HEK293 (cell line): ENCODE measurements around the gene IL3RA.

ENCODE experiments used
- CTCF ChIP-seq: fragments of 450-650 bp; formaldehyde crosslinking; IDR thresholded peaks from 2 replicates; pipeline ENCODE4 v1.5.1; 2016; ENCODE audit warnings: missing biosample characterization, missing genetic modification characterization
- ELK4 ChIP-seq: IDR thresholded peaks from 2 replicates; pipeline ENCODE4 v1.6.1; 2011; ENCODE audit warnings: mild to moderate bottlenecking, low read depth, low read length, borderline replicate concordance
- GLIS1 ChIP-seq: fragments of 450-650 bp; formaldehyde crosslinking; IDR thresholded peaks from 2 replicates; pipeline ENCODE4 v1.5.1; 2016; ENCODE audit warnings: missing biosample characterization, missing genetic modification characterization
- GLIS2 ChIP-seq: fragments of 450-650 bp; formaldehyde crosslinking; IDR thresholded peaks from 2 replicates; pipeline ENCODE4 v1.5.1; 2016; ENCODE audit warnings: missing biosample characterization, missing genetic modification characterization
- PRDM10 ChIP-seq: fragments of 450-650 bp; formaldehyde crosslinking; IDR thresholded peaks from 2 replicates; pipeline ENCODE4 v1.5.1; 2016; ENCODE audit warnings: missing biosample characterization, missing genetic modification characterization
- ZBTB49 ChIP-seq: fragments of 450-650 bp; formaldehyde crosslinking; IDR thresholded peaks from 2 replicates; pipeline ENCODE4 v1.5.1; 2016; ENCODE audit warnings: missing biosample characterization, missing genetic modification characterization, low read depth
- ZNF155 ChIP-seq: fragments of 450-650 bp; formaldehyde crosslinking; IDR thresholded peaks from 2 replicates; pipeline ENCODE4 v1.5.1; 2016; ENCODE audit warnings: missing biosample characterization, missing genetic modification characterization
- ZNF16 ChIP-seq: fragments of 450-650 bp; formaldehyde crosslinking; IDR thresholded peaks from 2 replicates; pipeline ENCODE4 v1.5.1; 2016; ENCODE audit warnings: low read depth, missing biosample characterization, missing genetic modification characterization
- ZNF266 ChIP-seq: fragments of 450-650 bp; formaldehyde crosslinking; IDR thresholded peaks from 2 replicates; pipeline ENCODE4 v1.5.1; 2016; ENCODE audit warnings: missing biosample characterization, missing genetic modification characterization, low read depth
- ZNF292 ChIP-seq: fragments of 450-650 bp; formaldehyde crosslinking; IDR thresholded peaks from 2 replicates; pipeline ENCODE4 v1.5.1; 2016; ENCODE audit warnings: low read depth, missing biosample characterization, missing genetic modification characterization, borderline replicate concordance
- ZNF530 ChIP-seq: fragments of 450-650 bp; formaldehyde crosslinking; IDR thresholded peaks from 2 replicates; pipeline ENCODE4 v1.5.1; 2016; ENCODE audit warnings: low read depth, missing biosample characterization, missing genetic modification characterization
- ZNF660 ChIP-seq: fragments of 450-650 bp; IDR thresholded peaks from 2 replicates; pipeline ENCODE4 v1.5.1; 2018; ENCODE audit warnings: missing biosample characterization, mild to moderate bottlenecking, missing genetic modification characterization

- TF ChIP-seq CTCF (tag by site-specific recombination): no peak
- TF ChIP-seq ZNF155 (tag by site-specific recombination): no peak
- no peak for TF ChIP-seq ZNF660 (tag by site-specific recombination)
- TF ChIP-seq ZNF292 (tag by site-specific recombination): no peak
- TF ChIP-seq GLIS1 (tag by site-specific recombination): no peak
- no peak for TF ChIP-seq ZNF16 (tag by site-specific recombination)
- TF ChIP-seq ZNF530: no peak
- no peak for TF ChIP-seq PRDM10 (tag by site-specific recombination)
- TF ChIP-seq ZNF266 (tag by site-specific recombination): no peak
- no peak for TF ChIP-seq ZBTB49 (tag by site-specific recombination)
- no peak for TF ChIP-seq ELK4
- no peak for TF ChIP-seq GLIS2 (tag by site-specific recombination)
Observed at GRCh38 chrX:1401611-1402430, 65.2 kb downstream of the IL3RA start.
